H1 (cell line): ENCODE results near the gene DMBT1. TPM values are rescaled to one million over a fixed set of nuclear protein-coding genes. Genes with fewer than 3 reads are reported as not detected.

ENCODE experiments used
- CTCF ChIA-PET: fragments of 300-600 bp; sonication (Branson Sonifier 250); formaldehyde crosslinking; loops from one replicate; lab custom pipeline; 2021; ENCODE audit not compliant: partially characterized antibody; lab: Charles Lee
- POLR2A ChIA-PET: fragments of 300-600 bp; sonication (Branson Sonifier 250); formaldehyde crosslinking; loops from one replicate; lab custom pipeline; 2021; ENCODE audit warnings: inconsistent platforms; ENCODE audit not compliant: partially characterized antibody; lab: Charles Lee
- DNase-seq, 2 experiments: peaks; one replicate each; pipeline versions ENCODE4 v3.0.0 to v3.0.0-alpha.2; 2010 to 2022; ENCODE audit warnings: low spot score in 2 of 2, low read depth in 1 of 2, mixed read lengths in 1 of 2
- FAIRE-seq: peaks from 2 replicates; lab custom pipeline; 2011; peaks lifted over from hg19 to GRCh38; lab: Jason Lieb, UNC
- H2AFZ ChIP-seq: 2 replicates; pipeline ENCODE4 v1.8.1; 2012; ENCODE audit warnings: low read length, inconsistent platforms
- H2AK5ac ChIP-seq: 2 replicates; pipeline ENCODE4 v1.6.1; 2013; ENCODE audit warnings: low read depth, low read length
- H2BK120ac ChIP-seq: replicated peaks from 2 replicates; pipeline ENCODE3; 2013; ENCODE audit warnings: low read depth, low read length, inconsistent platforms
- H2BK12ac ChIP-seq: 2 replicates; pipeline ENCODE4 v1.6.1; 2013; ENCODE audit warnings: low read depth, low read length
- H2BK15ac ChIP-seq: 2 replicates; pipeline ENCODE4 v1.6.1; 2013; ENCODE audit warnings: low read length
- H2BK20ac ChIP-seq: 2 replicates; pipeline ENCODE4 v1.6.1; 2013; ENCODE audit warnings: low read length
- H2BK5ac ChIP-seq: 2 replicates; pipeline ENCODE4 v1.6.1; 2013; ENCODE audit warnings: low read depth, low read length
- H3K14ac ChIP-seq: 2 replicates; pipeline ENCODE4 v1.6.1; 2013; ENCODE audit warnings: inconsistent platforms; ENCODE audit not compliant: insufficient read length
- H3K18ac ChIP-seq: 2 replicates; pipeline ENCODE4 v1.6.1; 2013; ENCODE audit warnings: low read length; ENCODE audit errors: extremely low read depth
- H3K23ac ChIP-seq: 2 replicates; pipeline ENCODE4 v1.6.1; 2013; ENCODE audit warnings: inconsistent platforms; ENCODE audit not compliant: insufficient read length
- H3K23me2 ChIP-seq: 2 replicates; pipeline ENCODE4 v1.6.1; 2013; ENCODE audit warnings: low read depth, low read length
- H3K27ac ChIP-seq: 2 replicates; pipeline ENCODE4 v1.6.1; 2011; ENCODE audit warnings: low read depth, low read length, inconsistent platforms
- H3K27me3 ChIP-seq, 4 experiments: replicated peaks in 1 of 4; 1 replicate in 1 of 4; 2 replicates in 3 of 4; pipeline versions ENCODE4 v1.6.1 to v1.8.1; 2011 to 2013; ENCODE audit warnings: low read length in 3 of 4, mild to moderate bottlenecking in 3 of 4, inconsistent platforms in 2 of 4, mixed read lengths in 2 of 4, moderate library complexity in 1 of 4; ENCODE audit not compliant: control insufficient read depth in 3 of 4, insufficient read depth in 3 of 4; ENCODE audit errors: extremely low read depth in 1 of 4
- H3K36me3 ChIP-seq, 4 experiments: 2 replicates each; pipeline versions ENCODE4 v1.6.1 to v1.8.1; 2011 to 2013; ENCODE audit warnings: mild to moderate bottlenecking in 4 of 4, low read length in 3 of 4, moderate library complexity in 2 of 4, control low read depth in 1 of 4, inconsistent platforms in 1 of 4; ENCODE audit not compliant: insufficient read depth in 4 of 4, control insufficient read depth in 2 of 4
- H3K4ac ChIP-seq: replicated peaks from 2 replicates; pipeline ENCODE3; 2013; ENCODE audit warnings: low read length, low read depth, mixed read lengths, inconsistent platforms; ENCODE audit not compliant: insufficient read length
- H3K4me1 ChIP-seq, 4 experiments: replicated peaks in 1 of 4; 1 replicate in 1 of 4; 2 replicates in 3 of 4; pipeline versions ENCODE4 v1.6.1 to v1.8.1; 2011 to 2013; ENCODE audit warnings: low read length in 3 of 4, inconsistent platforms in 2 of 4, mixed read lengths in 1 of 4; ENCODE audit not compliant: insufficient read depth in 4 of 4, control insufficient read depth in 3 of 4
- H3K4me2 ChIP-seq, 2 experiments: 2 replicates each; pipeline versions ENCODE4 v1.6.1 to v1.8.1; 2011 to 2013; ENCODE audit warnings: low read depth in 2 of 2, low read length in 2 of 2, control low read depth in 1 of 2, inconsistent platforms in 1 of 2, mild to moderate bottlenecking in 1 of 2; ENCODE audit not compliant: insufficient read depth in 1 of 2
- H3K4me3 ChIP-seq, 4 experiments: fragments of 200-600, 300-600 bp in 1 of 4; sonication (generic), shearing (Covaris generic), sonication (Bioruptor Twin) in 1 of 4; 2 replicates each; pipeline versions ENCODE4 v1.5.1 to v1.8.1; 2011 to 2016; ENCODE audit warnings: low read length in 4 of 4, low read depth in 3 of 4, control low read depth in 2 of 4, inconsistent platforms in 2 of 4, mild to moderate bottlenecking in 2 of 4, mixed read lengths in 1 of 4, moderate library complexity in 1 of 4; ENCODE audit not compliant: insufficient read depth in 2 of 4; ENCODE audit errors: extremely low read depth in 1 of 4
- H3K56ac ChIP-seq: replicated peaks from 2 replicates; pipeline ENCODE3; 2013; ENCODE audit warnings: low read depth, mild to moderate bottlenecking, mixed read lengths, low read length, inconsistent platforms; ENCODE audit not compliant: insufficient read length
- H3K79me1 ChIP-seq: 2 replicates; pipeline ENCODE4 v1.6.1; 2013; ENCODE audit warnings: low read depth, low read length, control low read depth
- H3K79me2 ChIP-seq, 2 experiments: 2 replicates each; pipeline versions ENCODE4 v1.6.1 to v1.8.1; 2012 to 2013; ENCODE audit warnings: low read length in 2 of 2, mild to moderate bottlenecking in 2 of 2, inconsistent platforms in 1 of 2; ENCODE audit not compliant: insufficient read depth in 2 of 2, control insufficient read depth in 1 of 2
- H3K9ac ChIP-seq, 4 experiments: replicated peaks in 1 of 4; 1 replicate in 1 of 4; 2 replicates in 3 of 4; pipeline versions ENCODE4 v1.6.1 to v1.8.1; 2011 to 2013; ENCODE audit warnings: low read depth in 3 of 4, low read length in 3 of 4, control low read depth in 2 of 4, mild to moderate bottlenecking in 2 of 4, moderate library complexity in 2 of 4, inconsistent platforms in 1 of 4; ENCODE audit errors: extremely low read depth in 1 of 4
- H3K9me3 ChIP-seq, 2 experiments: 2 replicates each; pipeline versions ENCODE4 v1.6.1 to v1.8.1; 2012 to 2013; ENCODE audit warnings: mild to moderate bottlenecking in 2 of 2, moderate library complexity in 2 of 2, control low read depth in 1 of 2, inconsistent platforms in 1 of 2, low read depth in 1 of 2, low read length in 1 of 2, mixed read lengths in 1 of 2; ENCODE audit not compliant: insufficient read depth in 2 of 2
- H4K20me1 ChIP-seq, 2 experiments: replicated peaks in 1 of 2; 2 replicates each; pipeline versions ENCODE3 to v1.8.1; 2011 to 2013; ENCODE audit warnings: inconsistent platforms in 2 of 2, low read length in 2 of 2, mild to moderate bottlenecking in 1 of 2; ENCODE audit not compliant: insufficient read depth in 2 of 2, control insufficient read depth in 1 of 2
- H4K5ac ChIP-seq: 2 replicates; pipeline ENCODE4 v1.6.1; 2013; ENCODE audit warnings: low read length, low read depth, mixed read lengths, inconsistent platforms; ENCODE audit not compliant: insufficient read length
- H4K8ac ChIP-seq: 2 replicates; pipeline ENCODE4 v1.8.0; 2013; ENCODE audit warnings: mild to moderate bottlenecking, moderate library complexity, low read length, inconsistent platforms; ENCODE audit not compliant: insufficient read depth; ENCODE audit errors: extremely low read depth
- H4K91ac ChIP-seq: replicated peaks from 2 replicates; pipeline ENCODE3; 2013; ENCODE audit warnings: low read length, mixed read lengths, inconsistent platforms; ENCODE audit not compliant: insufficient read length
- CEBPB ChIP-seq: IDR thresholded peaks from 2 replicates; pipeline ENCODE4 v1.6.1; 2012; ENCODE audit warnings: low read depth, low read length
- CHD1 ChIP-seq: IDR thresholded peaks from 2 replicates; pipeline ENCODE4 v1.6.1; 2012; ENCODE audit warnings: low read depth, low read length, improper control_type of control experiment
- EZH2 ChIP-seq: fragments of 200-600 bp; sonication (generic); IDR thresholded peaks from 2 replicates; pipeline ENCODE4 v1.7.1; 2012; ENCODE audit warnings: low read depth, mild to moderate bottlenecking, moderate library complexity, low read length, inconsistent platforms; ENCODE audit not compliant: severe bottlenecking
- NANOG ChIP-seq: IDR thresholded peaks from 2 replicates; pipeline ENCODE4 v1.6.1; 2011; ENCODE audit warnings: low read length, low read depth, mild to moderate bottlenecking, inconsistent platforms; ENCODE audit not compliant: insufficient read depth, poor library complexity, severe bottlenecking
- POLR2AphosphoS5 ChIP-seq: IDR thresholded peaks from 2 replicates; pipeline ENCODE4 v1.6.1; 2011; ENCODE audit warnings: low read depth, low read length
- RNF2 ChIP-seq: fragments of 200-900, 300-1000 bp; sonication (generic); IDR thresholded peaks from 2 replicates; pipeline ENCODE4 v1.7.1; 2016; ENCODE audit warnings: borderline replicate concordance, low read depth, mild to moderate bottlenecking, antibody characterized with exemption, low read length; ENCODE audit not compliant: poor library complexity, severe bottlenecking; ENCODE audit errors: missing control alignments
- WGBS, 2 experiments: shearing (Covaris generic) in 1 of 2; methylation state at CpG; one replicate each; pipeline versions ENCODE4 v1.1.6 to v1.1.7; 2013 to 2015; ENCODE audit warnings: low lambda C conversion rate in 2 of 2, mixed read lengths in 2 of 2, inconsistent platforms in 1 of 2, low coverage in 1 of 2, missing lambda C conversion rate in 1 of 2; ENCODE audit not compliant: insufficient replicate concordance in 2 of 2, insufficient coverage in 1 of 2, insufficient read length in 1 of 2; ENCODE audit errors: extremely low coverage in 1 of 2, missing lambda C conversion rate in 1 of 2; 5-methylcytosine and 5-hydroxymethylcytosine counted together
- polyA plus RNA-seq, 7 experiments: library from polyadenylated mRNA; depleted of rRNA in 3 of 7; stranded (reverse) in 5 of 7; unstranded in 2 of 7; fragments of >200 nt in 5 of 7; fragments of 200-250 nt in 2 of 7; gene quantifications; 1 replicate in 5 of 7; 2 replicates in 1 of 7; 4 replicates in 1 of 7; pipeline versions ENCODE4 v1.2.1 to v1.2.3, GENCODE V29; 2011 to 2013; ENCODE audit warnings: missing spikeins in 2 of 7, mixed read lengths in 2 of 7
- total RNA-seq: library from RNA; stranded (reverse); fragmentation: NEBNext Ultra II Directional; extraction: Animal tissue kit (Norgen Biotek cat#: 25700); gene quantifications from 2 replicates; pipeline ENCODE4 v1.2.1, GENCODE V29; 2021
- TF ChIP-seq, protein P1 (sequence below): IDR thresholded peaks from 2 replicates; pipeline ENCODE4 v1.6.1; 2012; ENCODE audit warnings: inconsistent platforms
- TF ChIP-seq, protein P2 (sequence below): IDR thresholded peaks from 2 replicates; pipeline ENCODE4 v1.6.1; 2012; ENCODE audit warnings: low read length, inconsistent platforms
- TF ChIP-seq, protein P3 (sequence below): IDR thresholded peaks from 2 replicates; pipeline ENCODE4 v1.6.1; 2012; ENCODE audit warnings: inconsistent platforms

DMBT1 gene
- total and polyA plus RNA-seq, 2 of the 8 experiments (the other 6 are each of a cell fraction or from before 2014, with no cell fraction given): 0.03 TPM; not detected in 1

DNA sequence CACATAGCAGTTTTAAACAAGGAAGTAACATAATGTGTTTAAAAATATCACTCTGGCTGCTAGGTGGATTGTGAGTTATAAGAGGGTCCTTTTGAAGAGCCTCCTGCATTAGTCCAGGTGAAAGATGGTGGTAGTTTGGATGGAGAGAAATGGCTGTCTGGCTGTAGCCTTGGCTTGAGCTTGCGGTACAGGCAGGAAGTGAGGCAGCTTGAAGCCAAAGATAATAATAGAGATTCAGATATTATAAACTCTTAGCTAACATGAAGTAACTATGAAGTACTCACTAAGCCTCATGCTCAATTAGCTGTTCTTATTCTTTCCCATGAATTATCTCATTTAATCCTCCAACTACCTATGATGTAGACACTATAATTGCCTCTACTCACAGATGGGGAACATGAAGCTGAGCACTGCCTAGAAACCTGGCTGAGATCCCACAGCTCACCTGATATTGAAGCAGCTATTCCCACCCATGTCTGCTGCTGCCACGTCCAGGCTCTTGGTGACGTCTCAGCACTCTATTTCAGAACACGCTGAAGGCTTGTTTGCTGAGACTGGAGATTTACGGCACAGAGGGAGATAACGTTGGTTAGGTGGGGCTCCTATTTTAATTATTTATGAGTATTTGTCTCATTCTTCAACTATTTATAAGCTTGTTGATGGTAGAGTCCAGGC, 128.7 kb downstream of the DMBT1 start:
- Histone ChIP-seq H3K4me1 (0 out of 7 replicates have a peak, but pooled peaks cover 0 to 2% (median 0%) of the 10 kb centered on the region in 4 experiments), H3K36me3 (no peaks in the 10 kb centered on the region), H3K79me2 (no peaks in the 10 kb centered on the region), H3K9ac (no peak overlapping the region), H4K5ac (no peak overlapping the region), H4K20me1 (no peaks in the 10 kb centered on the region), H3K27ac (no peak overlapping the region), H3K23me2 (no peaks in the 10 kb centered on the region), H3K79me1 (no peaks in the 10 kb centered on the region), H4K91ac (no peak overlapping the region), H3K9me3 (no peaks in the 10 kb centered on the region), H3K4me3 (no peak overlapping the region), H2AFZ (no peak overlapping the region), H2BK20ac (no peak overlapping the region), H2BK120ac (no peak overlapping the region), H3K18ac (no peak overlapping the region), H3K14ac (no peak overlapping the region), H3K23ac (no peak overlapping the region), H2BK5ac (no peak overlapping the region), H4K8ac (no peak overlapping the region), H2BK15ac (no peak overlapping the region), H3K27me3 (no peaks in the 10 kb centered on the region), H3K4ac (no peak overlapping the region), H3K56ac (no peak overlapping the region), H3K4me2 (no peak overlapping the region), H2BK12ac (no peak overlapping the region), H2AK5ac (no peak overlapping the region)
- POLR2A ChIA-PET: no interaction called here
- CTCF ChIA-PET: interaction anchor here (0.8 to 5.9 kb wide), 10 partner anchors 9 to 124 kb away, joined by 3 to 37 read pairs (median 4); no protein-coding TSS in a partner anchor
- 91% methylated on average over 6 of the region's 6 CpGs; no CpG with 5 or more reads in 1 of the 2 experiments for WGBS, 2 experiments
- FAIRE-seq: no peak
- no peak for DNase-seq
- no peak for TF ChIP-seq EZH2
- no peak for TF ChIP-seq NANOG
- TF ChIP-seq RNF2: no peak
- no peak for TF ChIP-seq CEBPB
- TF ChIP-seq, protein P1, sequence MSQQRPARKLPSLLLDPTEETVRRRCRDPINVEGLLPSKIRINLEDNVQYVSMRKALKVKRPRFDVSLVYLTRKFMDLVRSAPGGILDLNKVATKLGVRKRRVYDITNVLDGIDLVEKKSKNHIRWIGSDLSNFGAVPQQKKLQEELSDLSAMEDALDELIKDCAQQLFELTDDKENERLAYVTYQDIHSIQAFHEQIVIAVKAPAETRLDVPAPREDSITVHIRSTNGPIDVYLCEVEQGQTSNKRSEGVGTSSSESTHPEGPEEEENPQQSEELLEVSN: no peak
- TF ChIP-seq, protein P2, sequence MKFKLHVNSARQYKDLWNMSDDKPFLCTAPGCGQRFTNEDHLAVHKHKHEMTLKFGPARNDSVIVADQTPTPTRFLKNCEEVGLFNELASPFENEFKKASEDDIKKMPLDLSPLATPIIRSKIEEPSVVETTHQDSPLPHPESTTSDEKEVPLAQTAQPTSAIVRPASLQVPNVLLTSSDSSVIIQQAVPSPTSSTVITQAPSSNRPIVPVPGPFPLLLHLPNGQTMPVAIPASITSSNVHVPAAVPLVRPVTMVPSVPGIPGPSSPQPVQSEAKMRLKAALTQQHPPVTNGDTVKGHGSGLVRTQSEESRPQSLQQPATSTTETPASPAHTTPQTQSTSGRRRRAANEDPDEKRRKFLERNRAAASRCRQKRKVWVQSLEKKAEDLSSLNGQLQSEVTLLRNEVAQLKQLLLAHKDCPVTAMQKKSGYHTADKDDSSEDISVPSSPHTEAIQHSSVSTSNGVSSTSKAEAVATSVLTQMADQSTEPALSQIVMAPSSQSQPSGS: no peak
- TF ChIP-seq, protein P3, sequence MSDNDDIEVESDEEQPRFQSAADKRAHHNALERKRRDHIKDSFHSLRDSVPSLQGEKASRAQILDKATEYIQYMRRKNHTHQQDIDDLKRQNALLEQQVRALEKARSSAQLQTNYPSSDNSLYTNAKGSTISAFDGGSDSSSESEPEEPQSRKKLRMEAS: no peak
- no peak for TF ChIP-seq CHD1
- no peak for TF ChIP-seq POLR2AphosphoS5
